ENCODE results near the gene GK.

Gene GK

DNA sequence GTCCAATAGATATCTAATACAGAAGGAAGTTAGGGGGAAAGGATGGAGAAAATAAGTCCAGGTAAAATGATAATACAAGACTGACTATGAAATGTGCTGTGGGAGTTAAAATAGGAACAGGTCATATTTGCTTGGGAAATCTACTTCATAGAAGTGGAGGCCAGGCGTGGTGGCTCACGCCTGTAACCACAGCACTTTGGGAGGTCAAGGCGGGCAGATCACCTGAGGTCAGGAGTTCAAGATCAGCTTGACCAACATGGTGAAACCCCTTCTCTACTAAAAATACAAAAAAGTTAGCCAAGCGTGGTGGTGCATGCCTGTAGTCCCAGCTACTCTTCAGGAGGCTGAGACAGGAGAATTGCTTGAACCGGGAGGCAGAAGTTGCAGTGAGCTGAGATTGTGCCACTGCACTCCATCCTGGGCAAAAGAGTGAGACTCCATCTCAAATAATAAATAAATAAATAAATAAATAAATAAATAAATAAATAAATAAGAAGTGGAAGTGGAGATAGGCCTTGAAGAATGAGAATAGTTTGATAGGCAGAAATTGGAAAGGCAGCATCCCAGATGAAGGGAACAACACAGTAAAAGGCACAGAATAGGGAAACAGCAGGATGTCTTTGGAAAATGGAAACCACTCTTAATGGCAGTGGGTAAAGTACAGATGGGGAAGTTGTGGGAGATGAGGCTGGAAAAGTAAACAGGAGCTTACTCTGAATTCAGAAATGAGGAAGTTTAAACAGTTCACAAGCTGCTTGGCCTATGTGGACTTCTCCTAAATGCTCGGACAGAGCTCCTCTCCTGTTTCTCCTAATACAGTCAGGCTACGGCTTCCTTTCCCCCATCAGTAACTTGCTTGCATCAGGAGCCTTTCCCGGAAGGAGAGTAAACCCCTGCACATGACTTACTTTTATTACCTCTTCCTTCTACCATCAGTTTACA is 15.1 kb upstream of the GK start:
- H3K9me3 ChIP-seq (ENCODE audit: control insufficient read depth, insufficient read depth, low read depth, low read length), result no peaks in the 10 kb centered on the region; the same call in 1 of the 2 replicates
- no peaks in the 10 kb centered on the region for H3K4me1 ChIP-seq (ENCODE audit: control insufficient read depth, insufficient read depth, low read length)
- no peak overlapping the region for H3K4me3 ChIP-seq (ENCODE audit: low read depth, low read length)
- ChIA-PET POLR2A (no interaction called here), CTCF (interaction anchor here (0.6 to 1.1 kb wide), 2 partner anchors 98 to 99 kb away, joined by 3 read pairs; no protein-coding TSS in a partner anchor)
- H3K27ac ChIP-seq (ENCODE audit: extremely low read depth, low read depth, low read length), result no peak overlapping the region
- no peaks in the 10 kb centered on the region for H3K36me3 ChIP-seq (ENCODE audit: control insufficient read depth in 2 of 2, insufficient read depth in 1 of 2, low read length in 2 of 2)
- TF ChIP-seq ZBTB8A (tag by site-specific recombination; IDR thresholded peaks at IDR 0.05) (peak; percentile 37; the same call in 1 of the 2 replicates), ZNF670 (tag by site-specific recombination; IDR thresholded peaks at IDR 0.05; ENCODE audit: low read depth) (no peak), ZBTB17 (tag by site-specific recombination; IDR thresholded peaks at IDR 0.05) (no peak), ZFHX2 (tag by site-specific recombination; conservative IDR thresholded peaks at IDR 0.05) (no peak), ZBTB48 (tag by site-specific recombination; IDR thresholded peaks at IDR 0.05) (no peak), ZBTB20 (tag by site-specific recombination; IDR thresholded peaks at IDR 0.05) (no peak), ZNF302 (tag by site-specific recombination; IDR thresholded peaks at IDR 0.05; ENCODE audit: low read depth) (no peak), ZNF555 (tag by site-specific recombination; conservative IDR thresholded peaks at IDR 0.05) (peak; percentile 69), ZNF354C (tag by site-specific recombination; IDR thresholded peaks at IDR 0.05; ENCODE audit: borderline replicate concordance, low read depth) (0 out of 2 replicates have a peak, but pooled peaks have one; percentile 22), ZNF394 (tag by site-specific recombination; IDR thresholded peaks at IDR 0.05; ENCODE audit: borderline replicate concordance) (peak; percentile 67; the same call in 1 of the 2 replicates), ZNF10 (tag by site-specific recombination; IDR thresholded peaks at IDR 0.05) (no peak), ZNF510 (tag by site-specific recombination; IDR thresholded peaks at IDR 0.05; ENCODE audit: insufficient replicate concordance) (peak; percentile 61), ZNF112 (tag by site-specific recombination; IDR thresholded peaks at IDR 0.05) (no peak), ZNF664 (tag by site-specific recombination; IDR thresholded peaks at IDR 0.05) (0 out of 2 replicates have a peak, but pooled peaks have one; percentile 9), ZNF792 (tag by site-specific recombination; IDR thresholded peaks at IDR 0.05) (no peak), GLI4 (tag by site-specific recombination; IDR thresholded peaks at IDR 0.05) (no peak), ZNF530 (tag by site-specific recombination; IDR thresholded peaks at IDR 0.05; ENCODE audit: low read depth) (0 out of 2 replicates have a peak, but pooled peaks have one; percentile 31), ZNF433 (tag by site-specific recombination; IDR thresholded peaks at IDR 0.05; ENCODE audit: low read depth) (peak; percentile 33; the same call in 1 of the 2 replicates), ZNF202 (tag by site-specific recombination; IDR thresholded peaks at IDR 0.05; ENCODE audit: borderline replicate concordance) (peak; percentile 60; the same call in 1 of the 2 replicates)
- TF ChIP-seq, protein P1, sequence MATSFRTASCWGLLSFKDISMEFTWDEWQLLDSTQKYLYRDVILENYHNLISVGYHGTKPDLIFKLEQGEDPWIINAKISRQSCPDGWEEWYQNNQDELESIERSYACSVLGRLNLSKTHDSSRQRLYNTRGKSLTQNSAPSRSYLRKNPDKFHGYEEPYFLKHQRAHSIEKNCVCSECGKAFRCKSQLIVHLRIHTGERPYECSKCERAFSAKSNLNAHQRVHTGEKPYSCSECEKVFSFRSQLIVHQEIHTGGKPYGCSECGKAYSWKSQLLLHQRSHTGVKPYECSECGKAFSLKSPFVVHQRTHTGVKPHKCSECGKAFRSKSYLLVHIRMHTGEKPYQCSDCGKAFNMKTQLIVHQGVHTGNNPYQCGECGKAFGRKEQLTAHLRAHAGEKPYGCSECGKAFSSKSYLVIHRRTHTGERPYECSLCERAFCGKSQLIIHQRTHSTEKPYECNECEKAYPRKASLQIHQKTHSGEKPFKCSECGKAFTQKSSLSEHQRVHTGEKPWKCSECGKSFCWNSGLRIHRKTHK (tag by site-specific recombination; IDR thresholded peaks at IDR 0.05), result no peak
- TF ChIP-seq, protein P2, sequence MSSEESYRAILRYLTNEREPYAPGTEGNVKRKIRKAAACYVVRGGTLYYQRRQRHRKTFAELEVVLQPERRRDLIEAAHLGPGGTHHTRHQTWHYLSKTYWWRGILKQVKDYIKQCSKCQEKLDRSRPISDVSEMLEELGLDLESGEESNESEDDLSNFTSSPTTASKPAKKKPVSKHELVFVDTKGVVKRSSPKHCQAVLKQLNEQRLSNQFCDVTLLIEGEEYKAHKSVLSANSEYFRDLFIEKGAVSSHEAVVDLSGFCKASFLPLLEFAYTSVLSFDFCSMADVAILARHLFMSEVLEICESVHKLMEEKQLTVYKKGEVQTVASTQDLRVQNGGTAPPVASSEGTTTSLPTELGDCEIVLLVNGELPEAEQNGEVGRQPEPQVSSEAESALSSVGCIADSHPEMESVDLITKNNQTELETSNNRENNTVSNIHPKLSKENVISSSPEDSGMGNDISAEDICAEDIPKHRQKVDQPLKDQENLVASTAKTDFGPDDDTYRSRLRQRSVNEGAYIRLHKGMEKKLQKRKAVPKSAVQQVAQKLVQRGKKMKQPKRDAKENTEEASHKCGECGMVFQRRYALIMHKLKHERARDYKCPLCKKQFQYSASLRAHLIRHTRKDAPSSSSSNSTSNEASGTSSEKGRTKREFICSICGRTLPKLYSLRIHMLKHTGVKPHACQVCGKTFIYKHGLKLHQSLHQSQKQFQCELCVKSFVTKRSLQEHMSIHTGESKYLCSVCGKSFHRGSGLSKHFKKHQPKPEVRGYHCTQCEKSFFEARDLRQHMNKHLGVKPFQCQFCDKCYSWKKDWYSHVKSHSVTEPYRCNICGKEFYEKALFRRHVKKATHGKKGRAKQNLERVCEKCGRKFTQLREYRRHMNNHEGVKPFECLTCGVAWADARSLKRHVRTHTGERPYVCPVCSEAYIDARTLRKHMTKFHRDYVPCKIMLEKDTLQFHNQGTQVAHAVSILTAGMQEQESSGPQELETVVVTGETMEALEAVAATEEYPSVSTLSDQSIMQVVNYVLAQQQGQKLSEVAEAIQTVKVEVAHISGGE (tag by site-specific recombination; conservative IDR thresholded peaks at IDR 0.05; ENCODE audit: low read depth), result peak; percentile 68
- TF ChIP-seq, protein P3, sequence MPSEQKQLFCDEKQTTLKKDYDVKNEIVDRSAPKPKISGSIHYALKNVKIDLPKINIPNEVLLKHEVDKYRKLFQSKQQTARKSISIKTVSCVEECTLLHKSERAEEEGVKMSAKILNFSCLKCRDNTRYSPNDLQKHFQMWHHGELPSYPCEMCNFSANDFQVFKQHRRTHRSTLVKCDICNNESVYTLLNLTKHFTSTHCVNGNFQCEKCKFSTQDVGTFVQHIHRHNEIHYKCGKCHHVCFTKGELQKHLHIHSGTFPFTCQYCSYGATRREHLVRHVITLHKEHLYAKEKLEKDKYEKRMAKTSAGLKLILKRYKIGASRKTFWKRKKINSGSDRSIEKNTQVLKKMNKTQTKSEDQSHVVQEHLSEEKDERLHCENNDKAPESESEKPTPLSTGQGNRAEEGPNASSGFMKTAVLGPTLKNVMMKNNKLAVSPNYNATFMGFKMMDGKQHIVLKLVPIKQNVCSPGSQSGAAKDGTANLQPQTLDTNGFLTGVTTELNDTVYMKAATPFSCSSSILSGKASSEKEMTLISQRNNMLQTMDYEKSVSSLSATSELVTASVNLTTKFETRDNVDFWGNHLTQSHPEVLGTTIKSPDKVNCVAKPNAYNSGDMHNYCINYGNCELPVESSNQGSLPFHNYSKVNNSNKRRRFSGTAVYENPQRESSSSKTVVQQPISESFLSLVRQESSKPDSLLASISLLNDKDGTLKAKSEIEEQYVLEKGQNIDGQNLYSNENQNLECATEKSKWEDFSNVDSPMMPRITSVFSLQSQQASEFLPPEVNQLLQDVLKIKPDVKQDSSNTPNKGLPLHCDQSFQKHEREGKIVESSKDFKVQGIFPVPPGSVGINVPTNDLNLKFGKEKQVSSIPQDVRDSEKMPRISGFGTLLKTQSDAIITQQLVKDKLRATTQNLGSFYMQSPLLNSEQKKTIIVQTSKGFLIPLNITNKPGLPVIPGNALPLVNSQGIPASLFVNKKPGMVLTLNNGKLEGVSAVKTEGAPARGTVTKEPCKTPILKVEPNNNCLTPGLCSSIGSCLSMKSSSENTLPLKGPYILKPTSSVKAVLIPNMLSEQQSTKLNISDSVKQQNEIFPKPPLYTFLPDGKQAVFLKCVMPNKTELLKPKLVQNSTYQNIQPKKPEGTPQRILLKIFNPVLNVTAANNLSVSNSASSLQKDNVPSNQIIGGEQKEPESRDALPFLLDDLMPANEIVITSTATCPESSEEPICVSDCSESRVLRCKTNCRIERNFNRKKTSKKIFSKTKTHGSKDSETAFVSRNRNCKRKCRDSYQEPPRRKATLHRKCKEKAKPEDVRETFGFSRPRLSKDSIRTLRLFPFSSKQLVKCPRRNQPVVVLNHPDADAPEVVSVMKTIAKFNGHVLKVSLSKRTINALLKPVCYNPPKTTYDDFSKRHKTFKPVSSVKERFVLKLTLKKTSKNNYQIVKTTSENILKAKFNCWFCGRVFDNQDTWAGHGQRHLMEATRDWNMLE (tag by site-specific recombination; conservative IDR thresholded peaks at IDR 0.05; ENCODE audit: low read depth), result peak; percentile 67

All from HEK293 (cell line).